ENCODE data around the gene FBXW8. TPM values are rescaled to one million over a fixed set of nuclear protein-coding genes. Genes with fewer than 3 reads are reported as not detected.

The FBXW8 gene
- total and polyA plus RNA-seq, 4 donors, result 3.9 to 20.3 (median 12.5) TPM

DNA sequence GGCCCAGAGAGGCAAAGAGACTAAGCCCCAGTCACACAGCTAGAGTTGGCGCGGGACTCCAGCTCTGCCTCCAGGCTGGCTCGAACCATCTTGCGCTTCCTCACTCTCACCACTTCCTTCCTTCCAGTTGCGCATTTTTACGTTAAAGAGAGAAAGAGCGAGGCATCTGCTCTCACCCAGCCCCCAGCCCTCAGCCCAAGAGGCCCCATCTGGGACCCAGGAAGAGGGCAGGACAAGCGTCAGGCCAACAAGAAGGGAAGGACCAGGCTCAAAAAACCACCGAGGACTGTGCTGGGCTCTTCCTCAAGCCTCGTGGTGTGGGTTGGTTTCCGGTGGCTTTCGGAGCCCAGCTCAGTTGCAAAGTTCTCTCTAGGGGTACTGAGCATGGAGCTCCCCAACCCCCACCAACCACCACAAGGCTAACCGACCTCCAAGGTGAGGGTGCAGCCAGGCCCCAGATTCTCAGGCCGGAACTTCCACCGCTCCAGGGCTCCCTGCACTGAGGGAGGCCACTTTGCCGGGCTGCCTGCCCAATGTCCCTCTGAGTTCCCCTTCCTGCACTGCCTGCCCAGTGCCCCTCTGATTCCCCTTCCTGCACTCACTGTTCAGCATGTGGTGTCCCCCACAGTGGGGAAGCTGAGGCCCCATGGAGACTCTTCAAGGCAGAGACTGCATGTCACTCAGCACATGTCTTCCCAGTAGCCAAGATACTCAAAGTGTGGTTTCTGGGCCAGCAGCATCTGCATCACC is 152.6 kb downstream of the FBXW8 start:
- no peak for TF ChIP-seq CTCF (IDR thresholded peaks at IDR 0.05; ENCODE audit: control extremely low read depth, extremely low read depth)
- ATAC-seq (ENCODE audit: insufficient read depth, low FRiP score), result peak; percentile 29
- Histone ChIP-seq H3K9me3 (ENCODE audit: control insufficient read depth in 4 of 4, insufficient read depth in 3 of 4, low read length in 3 of 4) (no peaks in the 10 kb centered on the region), H3K36me3 (ENCODE audit: control insufficient read depth in 4 of 4, insufficient read depth in 4 of 4, low read length in 4 of 4) (no peaks in the 10 kb centered on the region), H3K27ac (ENCODE audit: low read depth in 1 of 2, low read length in 1 of 2) (peak overlapping the region in 1 of 2 donors; percentile 4), H3K4me1 (ENCODE audit: control insufficient read depth in 5 of 5, insufficient read depth in 5 of 5, low read length in 5 of 5) (peaks cover 0 to 6% (median 0%) of the 10 kb centered on the region in 5 donors), H3K9ac (ENCODE audit: insufficient read depth in 1 of 2, low read length in 2 of 2) (no peak overlapping the region), H3K27me3 (ENCODE audit: control insufficient read depth in 3 of 3, insufficient read depth in 3 of 3, low read length in 2 of 3) (no peaks in the 10 kb centered on the region), H3K4me3 (no peak overlapping the region)
- WGBS, 2 donors, result 27 to 52% methylated on average over 16 of the region's 16 CpGs
- peak in 1 of 3 donors; percentile 30 for DNase-seq

GRCh38 chr12:117064049-117064448 is 153.3 kb downstream of the FBXW8 start:
- no peak for DNase-seq
- no peak overlapping the region for H3K4me3 ChIP-seq
- 72 to 91% methylated on average over 7 of the region's 7 CpGs for whole genome bisulfite sequencing, 2 donors
- no peak for ATAC-seq (ENCODE audit: insufficient read depth, low FRiP score)
- peaks cover 0 to 6% (median 0%) of the 10 kb centered on the region in 5 donors for H3K4me1 ChIP-seq (ENCODE audit: control insufficient read depth in 5 of 5, insufficient read depth in 5 of 5, low read length in 5 of 5)
- no peak for TF ChIP-seq CTCF (IDR thresholded peaks at IDR 0.05; ENCODE audit: control extremely low read depth, extremely low read depth)
- no peaks in the 10 kb centered on the region for H3K9me3 ChIP-seq (ENCODE audit: control insufficient read depth in 4 of 4, insufficient read depth in 3 of 4, low read length in 3 of 4)
- no peak overlapping the region for H3K9ac ChIP-seq (ENCODE audit: insufficient read depth in 1 of 2, low read length in 2 of 2)
- no peaks in the 10 kb centered on the region for H3K36me3 ChIP-seq (ENCODE audit: control insufficient read depth in 4 of 4, insufficient read depth in 4 of 4, low read length in 4 of 4)
- H3K27me3 ChIP-seq (ENCODE audit: control insufficient read depth in 3 of 3, insufficient read depth in 3 of 3, low read length in 2 of 3), result no peaks in the 10 kb centered on the region
- peak overlapping the region in 1 of 2 donors; percentile 4 for H3K27ac ChIP-seq (ENCODE audit: low read depth in 1 of 2, low read length in 1 of 2)

DNA sequence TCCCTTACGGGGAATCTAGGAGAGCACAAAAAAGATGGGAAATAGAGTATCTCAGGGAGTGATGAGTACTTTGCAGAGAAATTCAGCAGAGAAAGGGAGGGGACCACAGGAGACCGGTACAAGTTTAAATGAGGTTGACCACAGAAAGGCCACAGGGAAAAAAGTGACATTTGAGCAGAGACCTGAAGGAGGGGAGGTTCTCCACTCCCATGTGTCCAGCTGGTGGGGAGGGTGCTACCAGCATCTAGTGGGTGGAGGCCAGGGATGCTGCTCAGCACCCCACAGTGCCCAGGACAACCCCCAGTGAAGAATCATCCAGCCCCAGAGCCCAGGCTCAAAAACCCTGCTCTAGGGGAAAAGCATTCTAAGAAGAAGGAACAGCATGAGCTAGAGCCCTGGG is 153.8 kb downstream of the FBXW8 start:
- no peak for ATAC-seq (ENCODE audit: insufficient read depth, low FRiP score)
- Histone ChIP-seq H3K4me1 (ENCODE audit: control insufficient read depth in 5 of 5, insufficient read depth in 5 of 5, low read length in 5 of 5) (peaks cover 0 to 6% (median 0%) of the 10 kb centered on the region in 5 donors), H3K27me3 (ENCODE audit: control insufficient read depth in 3 of 3, insufficient read depth in 3 of 3, low read length in 2 of 3) (no peaks in the 10 kb centered on the region), H3K27ac (ENCODE audit: low read depth in 1 of 2, low read length in 1 of 2) (no peak overlapping the region), H3K36me3 (ENCODE audit: control insufficient read depth in 4 of 4, insufficient read depth in 4 of 4, low read length in 4 of 4) (no peaks in the 10 kb centered on the region), H3K4me3 (no peak overlapping the region), H3K9ac (ENCODE audit: insufficient read depth in 1 of 2, low read length in 2 of 2) (no peak overlapping the region), H3K9me3 (ENCODE audit: control insufficient read depth in 4 of 4, insufficient read depth in 3 of 4, low read length in 3 of 4) (no peaks in the 10 kb centered on the region)
- 59 to 84% methylated on average over 2 of the region's 2 CpGs for WGBS, 2 donors
- TF ChIP-seq CTCF (IDR thresholded peaks at IDR 0.05; ENCODE audit: control extremely low read depth, extremely low read depth), result no peak
- DNase-seq, result no peak

Measured in lung (tissue), 12 donors.